Vagina (tissue), 2 donors: Measurements from ENCODE around the gene APBA1. TPM values are rescaled to one million over a fixed set of nuclear protein-coding genes. Genes with fewer than 3 reads are reported as not detected.

Experiments
- DNase-seq, 2 donors: peaks; one replicate each; pipeline ENCODE4 v3.0.0-alpha.2; 2017; ENCODE audit errors: extremely low spot score in 2 of 2
- H3K27ac ChIP-seq: fragments of 200-600 bp; sonication (generic); one replicate; pipeline ENCODE4 v1.5.1; 2019
- H3K27me3 ChIP-seq: fragments of 200-600 bp; sonication (generic); one replicate; pipeline ENCODE4 v1.5.1; 2019
- H3K36me3 ChIP-seq, 2 donors: fragments of 200-600 bp; sonication (generic); one replicate each; pipeline ENCODE4 v1.5.1; 2017 to 2019
- H3K4me1 ChIP-seq: fragments of 200-600 bp; sonication (generic); one replicate; pipeline ENCODE4 v1.5.1; 2019
- H3K4me3 ChIP-seq, 2 donors: fragments of 200-600 bp; sonication (generic); 1 replicate in 1 of 2; 2 replicates in 1 of 2; pipeline ENCODE4 v1.5.1; 2016 to 2019
- H3K9me3 ChIP-seq: fragments of 200-600 bp; sonication (generic); one replicate; pipeline ENCODE4 v1.5.1; 2019
- POLR2A ChIP-seq, 2 donors: fragments of 450-650 bp; IDR thresholded peaks; one replicate each; pipeline ENCODE4 v1.6.1; 2017; ENCODE audit warnings: antibody characterized with exemption in 2 of 2, mild to moderate bottlenecking in 2 of 2, moderate library complexity in 2 of 2
- POLR2AphosphoS5 ChIP-seq, 2 donors: sonication (generic); formaldehyde crosslinking; IDR thresholded peaks; one replicate each; pipeline ENCODE4 v1.9.0; 2017; ENCODE audit warnings: antibody characterized with exemption in 2 of 2, mild to moderate bottlenecking in 2 of 2, low read depth in 1 of 2; ENCODE audit not compliant: insufficient read depth in 1 of 2
- intact Hi-C: fragments of 100-400 bp; cut with DNase I; formaldehyde crosslinking; loops from one replicate; pipeline ENCODE4 v1.15.1; 2023
- total RNA-seq: library from RNA; depleted of rRNA; stranded (reverse); fragments of >200 nt; gene quantifications from one replicate; pipeline ENCODE4 v1.2.3, GENCODE V29; 2016
- TF ChIP-seq, protein P1 (sequence below), 3 experiments: fragments of 450-650 bp in 2 of 3; fragments of 200-600 bp in 1 of 3; sonication (generic) in 1 of 3; IDR thresholded peaks; one replicate each; pipeline ENCODE4 v1.5.1; 2017 to 2019; ENCODE audit warnings: antibody characterized with exemption in 3 of 3, mild to moderate bottlenecking in 2 of 3, moderate library complexity in 2 of 3

The APBA1 gene
- total RNA-seq, 1 donor from 2014 or later, result 13.3 TPM

DNA sequence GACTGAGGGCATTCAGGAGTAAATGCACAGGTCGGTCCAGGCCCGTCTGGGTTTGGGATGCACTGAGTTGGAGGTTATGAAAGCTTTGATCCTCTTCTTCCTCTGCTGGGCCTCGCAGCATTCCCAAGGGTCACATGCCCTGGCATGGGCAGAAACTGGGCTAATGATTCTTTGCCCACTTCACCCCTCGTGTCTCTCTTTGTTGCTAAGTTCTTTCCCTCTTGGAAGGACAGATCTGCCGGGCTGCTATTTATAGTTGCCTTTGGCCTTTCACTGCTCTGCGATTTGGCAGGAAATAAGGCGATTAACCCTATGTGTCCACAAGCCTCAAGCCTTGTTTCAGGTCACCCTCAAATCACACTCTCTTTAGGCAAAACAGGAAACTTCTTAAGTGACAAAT lies 280.2 kb downstream of the APBA1 start:
- Histone ChIP-seq H3K9me3 (no peaks in the 10 kb centered on the region), H3K27me3 (no peaks in the 10 kb centered on the region), H3K4me1 (no peaks in the 10 kb centered on the region), H3K27ac (no peak overlapping the region), H3K4me3 (no peak overlapping the region), H3K36me3 (peaks cover 0 to 5% of the 10 kb centered on the region in 2 donors)
- TF ChIP-seq, protein P1, sequence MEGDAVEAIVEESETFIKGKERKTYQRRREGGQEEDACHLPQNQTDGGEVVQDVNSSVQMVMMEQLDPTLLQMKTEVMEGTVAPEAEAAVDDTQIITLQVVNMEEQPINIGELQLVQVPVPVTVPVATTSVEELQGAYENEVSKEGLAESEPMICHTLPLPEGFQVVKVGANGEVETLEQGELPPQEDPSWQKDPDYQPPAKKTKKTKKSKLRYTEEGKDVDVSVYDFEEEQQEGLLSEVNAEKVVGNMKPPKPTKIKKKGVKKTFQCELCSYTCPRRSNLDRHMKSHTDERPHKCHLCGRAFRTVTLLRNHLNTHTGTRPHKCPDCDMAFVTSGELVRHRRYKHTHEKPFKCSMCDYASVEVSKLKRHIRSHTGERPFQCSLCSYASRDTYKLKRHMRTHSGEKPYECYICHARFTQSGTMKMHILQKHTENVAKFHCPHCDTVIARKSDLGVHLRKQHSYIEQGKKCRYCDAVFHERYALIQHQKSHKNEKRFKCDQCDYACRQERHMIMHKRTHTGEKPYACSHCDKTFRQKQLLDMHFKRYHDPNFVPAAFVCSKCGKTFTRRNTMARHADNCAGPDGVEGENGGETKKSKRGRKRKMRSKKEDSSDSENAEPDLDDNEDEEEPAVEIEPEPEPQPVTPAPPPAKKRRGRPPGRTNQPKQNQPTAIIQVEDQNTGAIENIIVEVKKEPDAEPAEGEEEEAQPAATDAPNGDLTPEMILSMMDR (IDR thresholded peaks at IDR 0.05), result no peak
- TF ChIP-seq POLR2AphosphoS5 (IDR thresholded peaks at IDR 0.05; ENCODE audit: insufficient read depth in 1 of 2, low read depth in 1 of 2), result no peak
- no peak for TF ChIP-seq POLR2A (IDR thresholded peaks at IDR 0.05)
- DNase-seq, result no peak
- intact Hi-C loops, result no loop called here

DNA sequence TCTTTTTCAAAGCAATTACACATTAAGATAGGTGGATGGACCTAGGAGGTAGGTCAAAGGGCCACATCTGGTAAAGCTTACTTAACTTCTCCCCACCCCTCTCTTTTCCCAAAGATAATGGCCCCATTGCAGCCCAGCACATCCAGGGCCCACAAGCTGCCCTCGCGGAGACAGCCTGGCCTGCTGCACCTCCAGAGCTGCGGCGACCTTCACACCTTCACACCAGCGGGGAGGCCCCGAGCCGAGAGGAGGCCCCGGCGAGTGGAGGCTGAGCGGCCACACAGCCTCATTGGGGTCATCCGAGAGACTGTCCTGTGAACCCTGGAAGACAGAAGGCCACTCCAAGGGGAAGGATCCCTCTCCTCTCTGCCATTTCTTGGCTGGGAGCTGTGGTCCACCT lies 280.7 kb downstream of the APBA1 start:
- no peak for TF ChIP-seq POLR2A (IDR thresholded peaks at IDR 0.05)
- TF ChIP-seq, protein P1 (IDR thresholded peaks at IDR 0.05), result no peak
- TF ChIP-seq POLR2AphosphoS5 (IDR thresholded peaks at IDR 0.05; ENCODE audit: insufficient read depth in 1 of 2, low read depth in 1 of 2), result no peak

GRCh38 chr9:69389437-69389995 lies 282.7 kb downstream of the APBA1 start:
- Histone ChIP-seq H3K4me1 (no peaks in the 10 kb centered on the region), H3K27me3 (no peaks in the 10 kb centered on the region), H3K9me3 (no peaks in the 10 kb centered on the region), H3K27ac (no peak overlapping the region), H3K4me3 (no peak overlapping the region), H3K36me3 (peaks cover 0 to 8% of the 10 kb centered on the region in 2 donors)
- intact Hi-C loops, result no loop called here
- no peak for DNase-seq
- TF ChIP-seq POLR2AphosphoS5 (IDR thresholded peaks at IDR 0.05; ENCODE audit: insufficient read depth in 1 of 2, low read depth in 1 of 2) (no peak), POLR2A (IDR thresholded peaks at IDR 0.05) (no peak)
- TF ChIP-seq, protein P1 (IDR thresholded peaks at IDR 0.05), result no peak

More for the DNA sequence above, 280.7 kb downstream of the APBA1 start:
- H3K9me3 ChIP-seq, result no peaks in the 10 kb centered on the region
- DNase-seq, result no peak
- intact Hi-C loops, result no loop called here
- H3K36me3 ChIP-seq, result peaks cover 0 to 8% of the 10 kb centered on the region in 2 donors
- H3K27ac ChIP-seq, result no peak overlapping the region
- H3K4me3 ChIP-seq, result no peak overlapping the region
- no peaks in the 10 kb centered on the region for H3K27me3 ChIP-seq
- no peaks in the 10 kb centered on the region for H3K4me1 ChIP-seq

- Histone ChIP-seq H3K4me1 (no peaks in the 10 kb centered on the region), H3K4me3 (no peak overlapping the region), H3K36me3 (peaks cover 0 to 8% of the 10 kb centered on the region in 2 donors), H3K27me3 (no peaks in the 10 kb centered on the region), H3K9me3 (no peaks in the 10 kb centered on the region), H3K27ac (no peak overlapping the region)
- TF ChIP-seq POLR2AphosphoS5 (IDR thresholded peaks at IDR 0.05; ENCODE audit: insufficient read depth in 1 of 2, low read depth in 1 of 2) (no peak), POLR2A (IDR thresholded peaks at IDR 0.05) (no peak)
- TF ChIP-seq, protein P1 (IDR thresholded peaks at IDR 0.05), result no peak
- no peak for DNase-seq
- intact Hi-C loops, result no loop called here
These were observed 283.6 kb downstream of the APBA1 start for GRCh38 chr9:69388596-69388995.

GRCh38 chr9:69386651-69387050 lies 285.5 kb downstream of the APBA1 start:
- no peaks in the 10 kb centered on the region for H3K27me3 ChIP-seq
- no peaks in the 10 kb centered on the region for H3K9me3 ChIP-seq
- intact Hi-C loops, result no loop called here
- DNase-seq, result no peak
- no peaks in the 10 kb centered on the region for H3K4me1 ChIP-seq
- H3K36me3 ChIP-seq, result peaks cover 0 to 8% of the 10 kb centered on the region in 2 donors
- no peak overlapping the region for H3K4me3 ChIP-seq
- H3K27ac ChIP-seq, result no peak overlapping the region
- TF ChIP-seq, protein P1 (IDR thresholded peaks at IDR 0.05), result no peak
- TF ChIP-seq POLR2A (IDR thresholded peaks at IDR 0.05) (no peak), POLR2AphosphoS5 (IDR thresholded peaks at IDR 0.05; ENCODE audit: insufficient read depth in 1 of 2, low read depth in 1 of 2) (no peak)
